Activated CD4-positive, alpha-beta T cell treated with anti-CD3 and anti-CD28 coated beads for 24 hours (primary cell): ENCODE measurements around the gene NXPE1.

Source experiments
- DNase-seq, 2 donors: peaks; one replicate each; pipeline ENCODE4 v3.0.0-alpha.2; 2020; ENCODE audit warnings: low read depth in 2 of 2

The NXPE1 gene

DNA sequence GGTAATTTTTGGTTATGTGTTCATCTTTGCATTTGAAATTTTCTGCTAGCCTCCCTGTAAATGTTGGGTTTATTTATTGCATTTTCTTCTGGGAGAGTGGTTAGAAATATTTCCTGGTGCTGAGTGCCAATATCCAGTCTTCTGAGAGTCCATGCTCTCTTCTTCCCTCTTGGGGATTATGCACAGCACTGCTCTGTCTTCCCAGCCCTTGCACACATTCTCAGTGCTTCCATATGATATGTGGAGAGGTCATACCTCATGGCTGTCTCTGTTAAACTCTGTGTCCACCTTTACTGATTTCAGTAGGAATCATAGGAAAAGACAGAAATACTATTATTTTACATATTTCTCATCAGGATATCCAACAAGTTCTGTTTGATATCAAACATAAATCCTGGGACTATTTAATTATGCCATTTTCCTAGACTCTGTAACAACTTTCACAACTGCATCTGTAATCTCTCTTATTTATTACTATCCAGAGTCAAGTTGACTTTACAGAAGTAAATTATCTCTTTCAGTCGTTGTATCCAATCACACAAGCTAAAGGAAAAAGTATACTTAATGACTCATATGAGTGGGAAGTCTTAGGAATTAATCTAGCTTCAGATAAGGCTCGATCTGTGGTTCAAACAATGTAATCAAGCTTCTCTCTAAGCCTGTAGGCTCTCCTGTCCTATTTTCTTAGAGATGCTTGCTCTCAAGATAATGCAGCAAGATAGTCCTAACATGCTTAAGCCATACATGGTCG lies 2.7 kb upstream of the NXPE1 start:
- DNase-seq, result no peak

DNA sequence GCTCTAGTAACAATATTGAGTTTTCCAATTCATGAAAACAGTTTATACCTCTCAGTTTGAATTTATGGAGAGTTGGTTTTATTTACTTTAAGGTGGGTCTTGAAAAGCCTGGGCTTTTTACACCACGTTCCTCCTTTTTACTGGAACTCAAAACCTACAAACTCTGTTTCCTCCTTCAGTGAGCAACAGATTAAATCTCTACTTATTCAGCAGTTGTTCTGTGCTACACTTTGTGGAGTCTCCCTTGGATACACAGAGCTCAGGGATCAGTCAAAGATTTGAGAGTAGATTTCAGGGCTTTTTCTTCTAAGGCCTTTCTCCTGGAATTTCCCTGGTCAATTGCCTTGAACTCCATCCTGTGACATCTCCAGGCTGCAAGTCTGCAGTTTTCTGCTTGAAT lies 3.5 kb downstream of the NXPE1 start:
- DNase-seq, result no peak

DNA sequence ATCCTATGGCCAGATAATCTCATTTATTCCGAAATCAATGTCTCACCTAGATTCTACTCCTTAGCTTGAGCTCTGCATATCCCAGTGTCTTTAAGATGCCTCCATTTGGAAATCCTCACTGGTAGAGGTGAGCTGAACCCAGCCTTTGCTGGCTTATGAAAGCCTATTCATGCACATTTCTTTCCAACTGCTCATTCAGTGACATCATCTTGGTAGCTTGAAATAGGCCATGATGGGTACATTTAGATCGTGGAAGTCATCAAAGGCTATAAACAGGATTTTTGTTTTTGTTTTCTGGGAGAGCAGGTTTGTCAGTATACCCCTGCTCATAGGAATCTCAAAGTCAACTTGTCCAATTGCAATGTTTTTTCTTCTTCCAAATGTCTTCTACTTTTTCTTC lies 6.0 kb downstream of the NXPE1 start:
- no peak for DNase-seq

DNA sequence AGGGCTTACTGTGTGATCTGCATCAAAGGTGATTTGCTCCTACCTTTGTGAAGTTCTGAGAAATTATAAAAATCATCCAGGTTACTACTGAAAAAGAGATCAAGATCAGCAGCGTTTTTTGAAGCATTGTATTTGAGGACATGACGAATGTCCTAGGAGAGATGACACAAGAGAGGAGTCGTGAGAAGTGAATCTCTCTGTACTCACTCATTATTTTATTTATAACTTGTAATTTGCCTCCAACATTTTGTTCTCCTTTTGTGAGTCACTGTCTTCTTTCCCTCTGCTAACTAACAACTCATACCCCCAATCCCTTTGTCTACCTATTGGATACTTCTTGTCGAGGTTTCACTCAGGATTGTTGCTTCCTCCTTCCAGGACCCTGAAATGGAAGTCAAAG lies 8.6 kb downstream of the NXPE1 start:
- no peak for DNase-seq

DNA sequence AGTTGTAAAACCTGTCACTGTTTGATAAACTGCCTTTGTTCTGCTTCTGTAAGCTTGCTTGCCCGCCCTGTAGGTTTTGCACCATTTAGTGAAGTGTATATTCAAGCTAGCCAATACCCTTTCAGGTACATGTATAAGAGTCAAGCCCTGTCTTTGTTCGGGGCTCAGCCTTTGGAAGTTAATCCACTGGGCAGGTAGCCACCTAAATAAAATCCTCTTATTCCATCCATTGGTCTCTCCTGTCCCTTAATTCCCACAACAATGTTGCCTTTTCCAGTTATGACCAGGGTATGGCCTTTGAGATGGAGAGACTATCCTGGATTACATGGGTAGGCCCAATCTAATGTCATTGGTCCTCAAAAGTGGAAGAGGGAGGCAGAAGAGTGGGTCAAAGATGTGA lies 34.0 kb downstream of the NXPE1 start:
- no peak for DNase-seq

DNA sequence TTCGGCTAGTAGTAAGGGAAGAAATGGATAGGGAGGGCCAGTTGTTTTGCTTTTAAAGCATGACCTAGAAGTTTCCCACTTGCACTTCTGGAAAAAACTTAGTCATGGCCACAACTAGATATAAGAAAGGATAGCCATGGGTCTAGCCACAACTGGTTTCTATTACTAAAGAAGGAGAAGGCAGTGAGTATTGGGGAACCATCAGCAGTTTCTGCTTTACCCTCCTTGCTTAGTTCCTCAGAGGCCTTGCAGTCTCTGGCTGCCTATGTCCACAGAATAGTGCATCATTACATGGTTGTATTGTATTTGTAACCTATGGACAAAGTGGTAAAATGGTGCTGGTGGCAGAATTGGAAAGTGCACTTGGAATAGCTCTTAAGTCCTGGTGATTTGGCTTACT lies 35.6 kb downstream of the NXPE1 start:
- no peak for DNase-seq

DNA sequence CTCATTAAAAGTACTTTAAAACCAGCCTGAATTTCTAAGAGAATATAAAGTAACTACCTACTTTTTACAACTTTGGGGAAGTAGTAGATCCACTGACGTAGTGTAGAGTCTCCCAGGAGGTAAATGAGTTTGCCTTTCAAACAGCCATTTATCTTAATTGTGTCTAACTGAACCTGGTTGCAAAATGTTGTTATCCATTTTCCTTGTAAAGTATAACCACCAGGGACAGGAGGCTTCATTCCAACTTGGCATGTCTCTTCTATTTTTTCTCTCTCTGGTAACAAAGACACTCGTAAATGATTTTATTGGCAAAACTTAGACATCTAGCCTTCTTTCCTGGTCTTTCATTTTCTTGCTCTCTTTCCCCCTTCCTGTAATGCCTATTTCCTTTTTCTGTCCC lies 36.9 kb downstream of the NXPE1 start:
- no peak for DNase-seq

DNA sequence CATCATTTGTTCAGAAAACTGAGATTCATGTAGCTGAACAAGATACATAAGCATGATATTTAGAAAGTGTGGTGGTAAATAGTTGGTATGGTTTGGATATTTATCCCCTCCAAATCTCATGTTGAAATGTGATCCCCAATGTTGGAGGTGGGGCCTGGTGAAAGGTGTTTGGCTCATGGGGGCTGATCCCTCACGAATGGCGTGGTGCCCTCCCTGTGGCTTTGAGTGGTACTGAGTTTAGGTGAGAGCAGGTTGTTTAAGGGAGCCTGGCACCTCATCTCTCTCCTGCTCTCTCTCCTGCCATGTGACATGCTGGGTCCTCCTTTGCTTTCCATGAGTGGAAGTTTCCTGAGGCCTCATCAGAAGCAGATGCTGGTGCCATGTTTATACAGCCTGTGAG lies 48.1 kb downstream of the NXPE1 start:
- DNase-seq, result no peak

DNA sequence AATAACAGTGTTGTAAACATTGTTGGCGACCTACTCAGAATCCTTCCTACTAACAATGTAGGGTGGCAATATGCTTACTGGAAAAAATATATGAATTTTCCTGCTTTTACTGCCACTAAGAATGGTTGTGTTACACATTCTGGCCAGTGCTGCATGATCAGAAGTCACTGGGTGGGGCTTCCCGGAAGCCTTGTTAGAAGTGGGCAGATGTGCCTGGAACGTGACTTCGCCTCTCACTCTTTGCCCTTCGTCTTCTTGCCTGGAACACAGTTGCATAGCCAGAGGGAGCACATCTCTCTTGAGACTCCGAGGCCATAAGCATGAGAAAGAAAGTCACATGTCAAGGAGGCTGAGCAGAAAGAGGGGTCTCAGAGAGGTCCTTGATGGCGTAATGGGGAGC lies 48.6 kb downstream of the NXPE1 start:
- DNase-seq, result no peak

DNA sequence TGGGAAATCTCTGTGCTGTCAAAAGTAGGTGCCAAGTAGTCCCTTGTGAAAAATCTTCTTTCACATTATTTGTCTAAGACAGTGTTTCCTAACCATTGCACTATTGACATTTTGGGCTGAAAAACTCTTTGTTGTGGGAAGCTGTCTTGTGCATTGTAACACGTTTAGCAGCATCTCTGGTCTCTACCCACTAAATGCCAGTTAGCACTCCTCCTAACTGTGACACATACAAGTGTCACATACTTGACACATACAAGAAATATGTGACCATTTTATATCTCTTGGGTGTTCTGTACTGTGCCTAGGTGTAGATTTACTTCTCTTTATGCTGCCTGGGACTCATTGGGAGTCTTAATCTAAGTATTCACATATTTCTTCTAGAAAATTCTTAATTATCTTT lies 57.8 kb downstream of the NXPE1 start:
- no peak for DNase-seq

DNA sequence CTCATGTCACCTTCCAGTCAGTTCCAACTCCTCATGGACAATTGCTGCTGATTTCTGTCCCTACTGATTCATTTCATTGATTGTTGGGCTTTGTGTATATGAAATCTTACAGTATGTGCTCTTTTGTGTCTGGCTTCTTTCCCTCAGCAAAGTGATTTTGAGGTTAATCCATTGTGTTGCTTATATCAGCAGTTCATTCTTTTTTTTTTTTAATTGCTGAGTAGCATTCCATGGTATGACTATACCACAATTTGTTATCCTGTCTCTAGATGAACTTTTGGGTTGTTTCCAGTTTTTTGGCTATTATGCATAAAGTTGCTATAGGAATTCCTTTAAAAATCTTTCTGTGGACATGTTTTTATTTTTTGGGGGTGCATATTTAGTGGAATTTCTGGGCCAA lies 59.9 kb downstream of the NXPE1 start:
- no peak for DNase-seq

DNA sequence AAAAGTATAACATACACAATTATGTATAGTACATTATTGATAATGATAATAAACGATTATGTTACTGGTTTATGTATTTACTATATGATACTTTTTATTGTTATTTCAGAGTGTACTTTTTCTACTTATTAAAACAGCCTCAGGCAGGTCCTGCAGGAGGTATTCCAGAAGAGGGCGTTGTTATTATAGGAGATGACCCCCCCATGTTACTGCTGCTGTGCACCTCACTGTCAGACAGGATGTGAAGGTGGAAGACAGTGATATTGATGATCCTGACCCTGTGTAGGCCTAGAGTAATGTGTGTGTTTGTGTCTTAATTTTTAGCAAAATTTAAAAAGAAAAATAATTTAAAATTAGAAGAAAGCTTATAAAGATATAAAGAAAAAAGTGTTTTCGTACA lies 62.8 kb downstream of the NXPE1 start:
- DNase-seq, result no peak

DNA sequence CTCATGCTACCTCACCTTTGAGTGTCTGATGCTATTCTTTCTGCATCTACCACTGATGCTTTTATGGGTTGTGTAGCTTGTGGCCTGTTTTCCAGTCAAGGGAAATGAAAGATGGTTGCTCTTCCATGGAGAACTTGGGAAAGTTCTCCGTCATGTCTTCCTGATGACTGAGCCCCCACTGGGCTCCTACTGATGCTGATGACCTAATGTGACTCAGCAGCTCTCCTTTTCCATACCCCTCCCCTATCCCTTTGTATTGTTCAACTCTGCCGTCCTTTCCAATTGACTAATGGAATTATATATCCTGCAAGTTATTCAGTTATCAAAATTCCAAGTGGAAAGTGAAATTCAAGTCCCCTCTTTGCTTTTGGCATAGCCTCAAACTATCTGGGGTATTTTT lies 75.8 kb downstream of the NXPE1 start:
- DNase-seq, result no peak

DNA sequence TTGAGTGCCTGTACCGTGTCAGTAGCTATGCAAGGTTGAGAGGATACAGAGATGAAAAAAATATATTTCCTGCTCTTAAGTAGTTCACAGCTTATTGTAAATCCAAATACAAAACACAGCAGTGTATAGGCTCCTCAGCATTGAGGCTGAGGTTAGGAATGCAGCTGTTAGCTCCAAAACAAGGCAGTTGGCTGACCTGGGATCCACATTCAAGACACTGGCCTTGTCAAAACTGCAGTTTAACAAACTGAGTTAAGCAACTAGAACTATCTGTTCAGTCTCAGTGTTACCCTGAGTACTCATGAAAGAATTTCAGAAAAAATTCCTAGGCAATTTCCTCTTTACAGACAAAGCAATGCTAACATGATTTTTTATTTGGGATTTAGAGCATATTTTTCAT lies 77.6 kb downstream of the NXPE1 start:
- no peak for DNase-seq

DNA sequence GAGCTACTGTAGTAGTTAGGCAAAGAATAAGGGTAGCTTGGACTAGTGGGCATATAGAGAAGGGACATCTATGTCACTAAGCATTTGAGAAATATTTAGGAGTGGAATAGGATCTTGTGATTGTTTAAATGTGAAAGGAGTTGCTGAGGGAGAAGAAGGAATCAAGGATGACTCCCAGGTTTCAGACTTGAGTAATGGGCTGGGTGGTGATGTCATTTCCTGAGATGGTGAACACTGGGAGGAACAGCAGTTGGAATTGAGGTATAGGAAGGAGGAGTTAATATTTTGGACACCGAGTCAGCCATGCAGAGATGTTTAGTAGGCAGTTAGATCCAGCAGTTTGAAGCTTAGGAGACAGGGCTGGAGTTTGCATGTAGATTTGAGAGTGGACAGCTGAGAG lies 80.3 kb downstream of the NXPE1 start:
- DNase-seq, result no peak

DNA sequence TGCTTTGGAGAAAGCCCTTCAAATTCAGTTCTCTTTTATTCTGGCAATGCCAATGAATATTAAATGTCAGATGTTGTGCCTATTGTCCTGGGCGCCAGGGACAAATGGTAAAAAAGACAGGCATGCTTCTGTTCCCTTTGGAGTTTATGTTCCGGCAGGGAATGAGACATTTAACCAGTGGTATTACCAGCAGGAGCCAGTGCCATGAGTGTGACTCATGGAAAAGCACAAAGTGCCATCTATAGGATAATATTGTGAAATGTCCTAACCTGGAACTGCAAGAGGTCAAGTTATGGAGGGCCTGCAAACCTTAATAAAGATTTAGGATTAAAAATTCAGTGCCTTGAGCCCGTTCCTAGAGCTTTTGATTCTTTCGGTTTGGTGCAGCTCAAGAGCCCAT lies 80.9 kb downstream of the NXPE1 start:
- no peak for DNase-seq

DNA sequence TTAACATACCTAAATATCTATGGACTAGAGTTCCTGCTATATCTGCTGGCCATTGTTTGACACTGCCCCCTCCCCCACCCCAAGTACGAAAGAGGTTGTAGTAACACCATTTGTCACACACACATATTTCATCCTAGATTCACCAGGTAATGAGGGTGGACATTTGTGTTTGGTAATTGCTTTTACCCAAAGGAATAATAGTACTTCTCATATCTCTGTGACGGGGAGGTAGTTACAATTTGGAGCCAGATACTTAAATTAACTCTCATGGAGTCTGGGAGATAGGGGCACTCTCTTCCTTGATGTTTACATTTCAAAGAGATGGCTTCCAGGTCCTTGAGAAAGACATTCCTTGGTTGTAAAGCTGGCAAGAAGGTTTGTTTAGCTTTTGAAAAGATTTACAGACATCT lies 81.7 kb downstream of the NXPE1 start:
- DNase-seq, result no peak

DNA sequence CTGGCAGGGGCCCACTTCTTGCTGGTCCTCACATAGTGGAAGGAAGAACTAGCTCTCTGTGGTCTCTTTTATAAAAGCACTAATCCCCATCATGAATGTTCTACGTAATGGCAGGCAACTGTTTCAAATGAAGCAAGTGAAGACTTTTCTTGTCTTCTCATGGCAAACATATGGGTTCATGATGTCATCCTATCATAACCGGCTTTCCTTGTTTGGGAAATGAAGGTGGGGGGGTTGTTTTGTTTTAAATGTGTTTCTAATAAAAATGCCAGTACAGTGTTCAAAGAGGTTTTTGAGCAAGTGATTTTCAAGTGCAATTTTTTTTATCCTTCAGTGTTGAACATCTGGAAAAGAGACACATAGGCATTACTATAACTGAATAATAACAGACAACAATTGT lies 87.0 kb downstream of the NXPE1 start:
- DNase-seq, result no peak
